ENCODE data around the gene ZCCHC17. TPM values are rescaled to one million over a fixed set of nuclear protein-coding genes. Genes with fewer than 3 reads are reported as not detected.

ZCCHC17 gene
- total and polyA plus RNA-seq, 8 donors, result 1.8 to 39.0 (median 23.2) TPM; not detected in 1

DNA sequence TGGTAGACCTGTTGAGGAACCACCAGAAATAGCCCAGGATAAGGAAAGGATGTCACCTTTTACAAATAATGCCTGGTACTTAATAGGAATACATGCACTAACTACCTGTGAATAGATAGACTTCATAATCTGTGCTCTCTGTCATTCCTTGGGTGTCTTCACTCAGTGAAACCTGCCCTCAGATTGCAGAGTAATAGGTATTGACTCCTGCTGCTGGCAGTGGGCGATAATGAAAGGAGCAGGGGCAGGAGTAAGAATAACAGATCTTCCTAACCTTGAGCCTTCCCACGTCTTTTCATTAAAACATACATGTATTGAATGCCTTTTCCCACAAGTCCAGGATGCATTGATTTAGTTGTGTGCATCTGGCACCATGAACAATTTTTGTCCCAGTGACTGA, 59.6 kb downstream of the ZCCHC17 start:
- no peak for DNase-seq
- peaks cover 0 to 7% (median 0%) of the 10 kb centered on the region in 4 donors for H3K4me1 ChIP-seq
- peaks cover 13 to 67% (median 64%) of the 10 kb centered on the region in 4 donors for H3K36me3 ChIP-seq
- intact Hi-C loops (cut with DNase I; ENCODE audit: low total_unique reads), result no loop called here
- no peaks in the 10 kb centered on the region for H3K27me3 ChIP-seq
- TF ChIP-seq EP300 (IDR thresholded peaks at IDR 0.05) (no peak), POLR2AphosphoS5 (IDR thresholded peaks at IDR 0.05) (no peak), CTCF (IDR thresholded peaks at IDR 0.05) (no peak), POLR2A (IDR thresholded peaks at IDR 0.05) (no peak)
- H3K9me3 ChIP-seq, result no peaks in the 10 kb centered on the region
- no peak overlapping the region for H3K4me3 ChIP-seq
- H3K27ac ChIP-seq, result no peak overlapping the region
- 93 to 98% (median 95%) methylated on average over 2 of the region's 2 CpGs for WGBS, 5 donors

GRCh38 chr1:31361607-31362006, 64.8 kb downstream of the ZCCHC17 start:
- Histone ChIP-seq H3K4me3 (no peak overlapping the region), H3K27me3 (no peaks in the 10 kb centered on the region), H3K36me3 (peaks cover 26 to 81% (median 77%) of the 10 kb centered on the region in 4 donors), H3K9me3 (no peaks in the 10 kb centered on the region), H3K27ac (no peak overlapping the region), H3K4me1 (peaks cover 0 to 16% (median 0%) of the 10 kb centered on the region in 4 donors)
- 98 to 100% (median 99%) methylated on average over 6 of the region's 6 CpGs for WGBS, 5 donors
- TF ChIP-seq CTCF (IDR thresholded peaks at IDR 0.05) (no peak), POLR2AphosphoS5 (IDR thresholded peaks at IDR 0.05) (no peak), POLR2A (IDR thresholded peaks at IDR 0.05) (no peak), EP300 (IDR thresholded peaks at IDR 0.05) (no peak)
- no peak for DNase-seq
- intact Hi-C loops (cut with DNase I; ENCODE audit: low total_unique reads), result no loop called here

DNA sequence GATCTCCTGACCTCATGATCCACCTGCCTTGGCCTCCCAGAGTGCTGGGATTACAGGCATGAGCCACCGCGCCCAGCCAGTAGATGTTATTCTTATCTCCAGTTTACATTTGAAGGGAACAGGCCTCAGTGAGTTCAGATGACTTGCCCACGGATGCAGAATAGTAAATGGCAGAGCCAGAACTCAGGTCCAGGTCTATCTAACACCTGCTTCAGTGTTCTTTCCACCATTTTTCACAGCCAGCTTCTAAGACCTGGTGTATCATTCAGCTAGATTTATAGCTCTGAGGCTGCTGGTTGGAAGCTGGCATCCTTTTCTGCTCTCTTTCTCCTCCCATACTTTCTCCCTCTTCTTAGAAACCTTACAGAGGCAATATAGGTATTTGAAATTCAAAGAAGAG, 65.2 kb downstream of the ZCCHC17 start:
- Histone ChIP-seq H3K27me3 (no peaks in the 10 kb centered on the region), H3K4me1 (peaks cover 0 to 16% (median 0%) of the 10 kb centered on the region in 4 donors), H3K27ac (no peak overlapping the region), H3K36me3 (peaks cover 26 to 81% (median 79%) of the 10 kb centered on the region in 4 donors), H3K4me3 (no peak overlapping the region), H3K9me3 (no peaks in the 10 kb centered on the region)
- no peak for DNase-seq
- 85 to 95% (median 92%) methylated on average over 3 of the region's 3 CpGs for whole genome bisulfite sequencing, 5 donors
- intact Hi-C loops (cut with DNase I; ENCODE audit: low total_unique reads), result no loop called here
- TF ChIP-seq POLR2A (IDR thresholded peaks at IDR 0.05), result no peak
- no peak for TF ChIP-seq EP300 (IDR thresholded peaks at IDR 0.05)
- no peak for TF ChIP-seq POLR2AphosphoS5 (IDR thresholded peaks at IDR 0.05)
- no peak for TF ChIP-seq CTCF (IDR thresholded peaks at IDR 0.05)

DNA sequence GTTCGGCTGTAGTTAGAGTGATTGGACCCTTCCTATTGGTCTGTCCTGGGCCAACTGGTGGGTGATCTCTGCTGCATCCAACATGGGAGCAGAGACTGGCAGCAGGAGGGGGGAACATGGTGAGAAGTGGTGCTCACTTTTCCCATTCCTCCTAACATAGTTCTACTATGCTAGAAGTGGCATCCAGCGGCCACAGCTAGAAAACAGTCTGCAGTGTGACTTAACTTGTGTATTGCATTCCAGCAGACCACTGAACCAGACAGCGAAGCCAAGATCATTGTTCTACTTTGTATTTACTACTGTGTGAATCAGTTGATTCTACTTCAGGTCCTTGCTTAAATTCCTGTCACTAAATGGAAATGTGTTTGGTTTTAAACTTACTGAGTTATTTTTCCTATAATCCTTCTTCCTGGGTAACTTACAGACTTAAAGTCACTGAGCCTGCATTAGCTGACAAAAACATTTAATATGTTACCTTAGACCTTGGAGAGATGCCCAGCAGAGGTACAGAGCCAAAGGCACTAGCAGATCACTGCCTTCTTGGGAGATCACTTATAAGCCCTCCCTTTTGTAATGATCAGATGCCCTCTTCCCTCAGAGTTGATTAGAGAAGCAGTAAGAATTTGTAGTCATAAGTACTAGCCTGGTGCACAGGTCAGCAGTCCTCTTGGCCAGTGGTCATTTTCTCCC, 67.9 kb downstream of the ZCCHC17 start:
- H3K4me3 ChIP-seq, result no peak overlapping the region
- peaks cover 22 to 70% (median 62%) of the 10 kb centered on the region in 4 donors for H3K36me3 ChIP-seq
- WGBS, 5 donors, result 79 to 88% (median 85%) methylated on average over 3 of the region's 3 CpGs
- DNase-seq, result no peak
- intact Hi-C loops (cut with DNase I; ENCODE audit: low total_unique reads), result no loop called here
- H3K27me3 ChIP-seq, result no peaks in the 10 kb centered on the region
- TF ChIP-seq POLR2A (IDR thresholded peaks at IDR 0.05), result no peak
- no peak for TF ChIP-seq CTCF (IDR thresholded peaks at IDR 0.05)
- no peak for TF ChIP-seq POLR2AphosphoS5 (IDR thresholded peaks at IDR 0.05)
- no peak for TF ChIP-seq EP300 (IDR thresholded peaks at IDR 0.05)
- no peaks in the 10 kb centered on the region for H3K9me3 ChIP-seq
- peaks cover 0 to 25% (median 7%) of the 10 kb centered on the region in 4 donors for H3K4me1 ChIP-seq
- peak overlapping the region in 1 of 5 donors; percentile 32 for H3K27ac ChIP-seq

Measured in stomach (tissue), 9 donors.